Adrenal gland (tissue), 5 donors: ENCODE results near the gene NIBAN1.

Experiments used
- POLR2A ChIP-seq, 2 donors: fragments of 450-650 bp; IDR thresholded peaks; one replicate each; pipeline ENCODE4 v1.6.1; 2017; ENCODE audit warnings: antibody characterized with exemption in 2 of 2, mild to moderate bottlenecking in 2 of 2, moderate library complexity in 1 of 2
- TF ChIP-seq, protein P1 (sequence below), 6 experiments: fragments of 450-650 bp in 4 of 6; fragments of 200-600 bp in 2 of 6; sonication (generic) in 1 of 6; IDR thresholded peaks; 1 replicate in 5 of 6; 2 replicates in 1 of 6; pipeline versions ENCODE4 v1.5.1 to v1.8.0; 2016 to 2021; ENCODE audit warnings: antibody characterized with exemption in 6 of 6, mild to moderate bottlenecking in 2 of 6, moderate library complexity in 1 of 6
- donor health status: DM: no; HTN: no; CAD: no.

DNA sequence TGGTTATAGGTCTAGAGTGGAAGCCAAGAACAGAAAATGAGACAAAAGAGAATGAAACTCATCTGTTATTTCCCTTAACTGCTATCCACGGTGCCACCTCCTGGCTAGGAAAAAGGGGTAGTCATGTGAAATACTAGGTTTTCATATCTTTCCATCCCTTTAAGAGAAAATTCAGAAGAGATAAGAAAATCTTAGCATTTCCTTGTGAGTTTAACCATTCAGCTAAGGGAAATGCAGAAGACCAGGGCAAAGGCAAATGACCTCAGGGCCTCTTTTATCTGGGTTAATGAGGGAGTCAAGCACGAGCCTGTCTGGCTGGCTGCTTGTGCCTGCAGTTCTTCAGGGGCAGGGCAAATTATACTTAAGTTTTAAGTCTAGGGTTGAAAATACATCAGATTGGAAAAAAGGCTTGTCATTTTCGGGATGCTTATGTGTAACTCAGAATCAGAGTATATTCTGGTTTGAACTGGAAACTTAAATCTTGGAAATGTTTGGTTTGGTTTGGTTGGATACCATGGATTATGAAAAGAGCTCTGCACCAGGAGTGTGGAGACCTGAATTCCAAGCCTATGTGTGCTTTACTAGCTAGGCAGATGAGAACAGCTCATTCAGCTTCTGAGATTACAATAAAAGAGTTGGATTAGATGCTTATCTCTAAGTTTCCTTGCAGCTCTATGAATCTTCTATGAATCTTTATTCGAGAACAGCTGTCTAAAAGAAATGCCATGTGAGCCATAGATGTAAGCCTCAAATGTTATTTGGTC lies 19.9 kb downstream of the NIBAN1 start:
- TF ChIP-seq, protein P1, sequence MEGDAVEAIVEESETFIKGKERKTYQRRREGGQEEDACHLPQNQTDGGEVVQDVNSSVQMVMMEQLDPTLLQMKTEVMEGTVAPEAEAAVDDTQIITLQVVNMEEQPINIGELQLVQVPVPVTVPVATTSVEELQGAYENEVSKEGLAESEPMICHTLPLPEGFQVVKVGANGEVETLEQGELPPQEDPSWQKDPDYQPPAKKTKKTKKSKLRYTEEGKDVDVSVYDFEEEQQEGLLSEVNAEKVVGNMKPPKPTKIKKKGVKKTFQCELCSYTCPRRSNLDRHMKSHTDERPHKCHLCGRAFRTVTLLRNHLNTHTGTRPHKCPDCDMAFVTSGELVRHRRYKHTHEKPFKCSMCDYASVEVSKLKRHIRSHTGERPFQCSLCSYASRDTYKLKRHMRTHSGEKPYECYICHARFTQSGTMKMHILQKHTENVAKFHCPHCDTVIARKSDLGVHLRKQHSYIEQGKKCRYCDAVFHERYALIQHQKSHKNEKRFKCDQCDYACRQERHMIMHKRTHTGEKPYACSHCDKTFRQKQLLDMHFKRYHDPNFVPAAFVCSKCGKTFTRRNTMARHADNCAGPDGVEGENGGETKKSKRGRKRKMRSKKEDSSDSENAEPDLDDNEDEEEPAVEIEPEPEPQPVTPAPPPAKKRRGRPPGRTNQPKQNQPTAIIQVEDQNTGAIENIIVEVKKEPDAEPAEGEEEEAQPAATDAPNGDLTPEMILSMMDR (IDR thresholded peaks at IDR 0.05): no peak
- no peak for TF ChIP-seq POLR2A (IDR thresholded peaks at IDR 0.05)
